Measurements from ENCODE around the gene SOX10.

- no peak for TF ChIP-seq CTCF (IDR thresholded peaks at IDR 0.05)
- TF ChIP-seq POLR2A (IDR thresholded peaks at IDR 0.05), result no peak
- TF ChIP-seq EP300 (IDR thresholded peaks at IDR 0.05), result no peak
Observed at GRCh38 chr22:37970864-37971263, 13.5 kb downstream of the SOX10 start.

Measured in tibial nerve (tissue), 4 donors.